DOHH2 (cell line): ENCODE measurements around the gene OXGR1.

Experiments
- EZH2phosphoT487 ChIP-seq: fragments of 200-600 bp; sonication (generic); IDR thresholded peaks from 2 replicates; pipeline ENCODE4 v1.6.1; 2017; ENCODE audit warnings: borderline replicate concordance, mild to moderate bottlenecking, antibody characterized with exemption, low read length, moderate library complexity, mixed read lengths
- TF ChIP-seq, protein P1 (sequence below): fragments of 200-600 bp; sonication (generic); IDR thresholded peaks from one replicate; pipeline ENCODE4 v1.5.1; 2014; ENCODE audit warnings: antibody characterized with exemption, mild to moderate bottlenecking, low read depth, low read length; ENCODE audit not compliant: poor library complexity, severe bottlenecking

DNA sequence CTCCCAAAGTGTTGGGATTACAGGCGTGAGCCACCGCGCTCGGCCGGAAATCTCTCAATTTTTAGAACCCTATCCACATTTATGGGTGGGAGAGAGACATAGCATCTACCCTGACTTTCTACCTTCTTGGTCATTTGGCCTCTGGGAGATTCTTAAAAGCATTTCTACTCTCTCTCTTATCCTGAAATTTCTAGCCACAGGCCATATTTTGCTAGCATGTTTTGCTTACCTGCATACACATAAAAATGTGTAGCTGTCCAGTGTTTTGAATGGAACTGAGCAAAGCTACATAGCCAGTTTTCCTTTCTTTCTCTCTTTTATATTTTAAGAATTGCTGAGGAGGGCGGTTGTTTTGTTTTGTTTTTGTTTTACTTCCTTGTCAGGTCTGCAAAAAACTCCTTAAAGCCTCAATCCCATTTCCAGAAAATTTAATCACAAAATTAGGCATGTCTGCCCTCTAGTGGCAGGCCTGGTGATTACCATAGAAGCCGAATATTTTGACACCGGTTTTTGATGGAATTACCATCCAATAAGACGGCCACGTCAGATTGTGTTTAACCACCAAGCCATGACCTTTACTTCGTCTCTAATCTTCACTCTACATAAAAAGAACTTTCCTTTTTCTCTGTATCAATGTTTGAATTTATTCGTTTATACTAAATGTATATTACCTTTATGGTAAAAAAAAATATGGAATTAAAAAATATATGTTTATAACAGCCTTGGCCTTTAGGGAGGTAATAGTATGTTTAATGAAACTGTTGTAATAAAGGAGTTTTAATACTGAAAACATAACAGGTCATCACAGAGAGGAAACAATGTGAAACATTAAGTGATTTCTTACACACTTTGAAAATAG, 34.4 kb upstream of the OXGR1 start:
- TF ChIP-seq, protein P1, sequence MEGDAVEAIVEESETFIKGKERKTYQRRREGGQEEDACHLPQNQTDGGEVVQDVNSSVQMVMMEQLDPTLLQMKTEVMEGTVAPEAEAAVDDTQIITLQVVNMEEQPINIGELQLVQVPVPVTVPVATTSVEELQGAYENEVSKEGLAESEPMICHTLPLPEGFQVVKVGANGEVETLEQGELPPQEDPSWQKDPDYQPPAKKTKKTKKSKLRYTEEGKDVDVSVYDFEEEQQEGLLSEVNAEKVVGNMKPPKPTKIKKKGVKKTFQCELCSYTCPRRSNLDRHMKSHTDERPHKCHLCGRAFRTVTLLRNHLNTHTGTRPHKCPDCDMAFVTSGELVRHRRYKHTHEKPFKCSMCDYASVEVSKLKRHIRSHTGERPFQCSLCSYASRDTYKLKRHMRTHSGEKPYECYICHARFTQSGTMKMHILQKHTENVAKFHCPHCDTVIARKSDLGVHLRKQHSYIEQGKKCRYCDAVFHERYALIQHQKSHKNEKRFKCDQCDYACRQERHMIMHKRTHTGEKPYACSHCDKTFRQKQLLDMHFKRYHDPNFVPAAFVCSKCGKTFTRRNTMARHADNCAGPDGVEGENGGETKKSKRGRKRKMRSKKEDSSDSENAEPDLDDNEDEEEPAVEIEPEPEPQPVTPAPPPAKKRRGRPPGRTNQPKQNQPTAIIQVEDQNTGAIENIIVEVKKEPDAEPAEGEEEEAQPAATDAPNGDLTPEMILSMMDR = peak; percentile 82
- no peak for TF ChIP-seq EZH2phosphoT487
